Measurements from ENCODE around the gene CCDC85C.

GRCh38 chr14:99632410-99633035, 28.5 kb upstream of the CCDC85C start:
- TF ChIP-seq RCOR1 (conservative IDR thresholded peaks at IDR 0.05; ENCODE audit: low read depth, low read length) = no peak
- TF ChIP-seq, protein P1, sequence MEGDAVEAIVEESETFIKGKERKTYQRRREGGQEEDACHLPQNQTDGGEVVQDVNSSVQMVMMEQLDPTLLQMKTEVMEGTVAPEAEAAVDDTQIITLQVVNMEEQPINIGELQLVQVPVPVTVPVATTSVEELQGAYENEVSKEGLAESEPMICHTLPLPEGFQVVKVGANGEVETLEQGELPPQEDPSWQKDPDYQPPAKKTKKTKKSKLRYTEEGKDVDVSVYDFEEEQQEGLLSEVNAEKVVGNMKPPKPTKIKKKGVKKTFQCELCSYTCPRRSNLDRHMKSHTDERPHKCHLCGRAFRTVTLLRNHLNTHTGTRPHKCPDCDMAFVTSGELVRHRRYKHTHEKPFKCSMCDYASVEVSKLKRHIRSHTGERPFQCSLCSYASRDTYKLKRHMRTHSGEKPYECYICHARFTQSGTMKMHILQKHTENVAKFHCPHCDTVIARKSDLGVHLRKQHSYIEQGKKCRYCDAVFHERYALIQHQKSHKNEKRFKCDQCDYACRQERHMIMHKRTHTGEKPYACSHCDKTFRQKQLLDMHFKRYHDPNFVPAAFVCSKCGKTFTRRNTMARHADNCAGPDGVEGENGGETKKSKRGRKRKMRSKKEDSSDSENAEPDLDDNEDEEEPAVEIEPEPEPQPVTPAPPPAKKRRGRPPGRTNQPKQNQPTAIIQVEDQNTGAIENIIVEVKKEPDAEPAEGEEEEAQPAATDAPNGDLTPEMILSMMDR (IDR thresholded peaks at IDR 0.05 in 2 of 3, conservative IDR thresholded peaks at IDR 0.05 in 1 of 3; ENCODE audit: control insufficient read depth in 2 of 3, extremely low read depth in 1 of 3, insufficient read depth in 1 of 3, low read depth in 3 of 3, low read length in 3 of 3) = no peak
- TF ChIP-seq NFIC (IDR thresholded peaks at IDR 0.05; ENCODE audit: low read depth, low read length) = no peak

Data from GM12878 (cell line).